Activated CD4-positive, alpha-beta T cell treated with anti-CD3 and anti-CD28 coated beads for 36 hours (primary cell): ENCODE measurements around the gene SORBS2. TPM values are rescaled to one million over a fixed set of nuclear protein-coding genes. Genes with fewer than 3 reads are reported as not detected.

Source experiments
- ATAC-seq: fragments of 200-7000 bp; cut with Tn5 transposase; one replicate; pipeline ENCODE4 v1.10.0; 2021; ENCODE audit warnings: mild to moderate bottlenecking, moderate library complexity
- CTCF ChIA-PET: fragments of 350-600 bp; sonication (Branson Sonifier 250); formaldehyde crosslinking; loops from one replicate; lab custom pipeline; 2021; ENCODE audit warnings: antibody characterized with exemption; lab: Charles Lee
- POLR2A ChIA-PET: fragments of 350-600 bp; sonication (Branson Sonifier 250); formaldehyde crosslinking; loops from one replicate; lab custom pipeline; 2021; ENCODE audit warnings: antibody characterized with exemption, inconsistent platforms; lab: Charles Lee
- DNase-seq: peaks from one replicate; pipeline ENCODE4 v3.0.0-alpha.2; 2020
- H3K27ac Mint-ChIP-seq: one replicate; pipeline ENCODE4 v1.8.0; 2021; ENCODE audit warnings: mixed read lengths
- H3K27me3 Mint-ChIP-seq: one replicate; pipeline ENCODE4 v1.8.0; 2021; ENCODE audit warnings: mixed read lengths
- H3K36me3 Mint-ChIP-seq: one replicate; pipeline ENCODE4 v1.8.0; 2021; ENCODE audit warnings: low read depth, mixed read lengths
- H3K4me1 Mint-ChIP-seq: one replicate; pipeline ENCODE4 v1.8.0; 2021; ENCODE audit warnings: mixed read lengths
- H3K4me3 Mint-ChIP-seq: one replicate; pipeline ENCODE4 v1.8.0; 2021; ENCODE audit warnings: mild to moderate bottlenecking, moderate library complexity, mixed read lengths
- H3K9me3 Mint-ChIP-seq: one replicate; pipeline ENCODE4 v1.8.0; 2021; ENCODE audit warnings: low read depth, mixed read lengths
- intact Hi-C, 2 experiments: fragments of 100-400 bp; cut with DNase I in 1 of 2; cut with micrococcal nuclease in 1 of 2; formaldehyde crosslinking; loops; one replicate each; pipeline versions ENCODE4 v1.14.2 to v1.15.1; 2022 to 2024; cut with DNase I, micrococcal nuclease
- total RNA-seq, 2 experiments: library from RNA; stranded (reverse); gene quantifications; one replicate each; pipeline ENCODE4 v1.2.3, GENCODE V29; 2021

Gene SORBS2
- total RNA-seq, 2 experiments from 2014 or later: not detected

DNA sequence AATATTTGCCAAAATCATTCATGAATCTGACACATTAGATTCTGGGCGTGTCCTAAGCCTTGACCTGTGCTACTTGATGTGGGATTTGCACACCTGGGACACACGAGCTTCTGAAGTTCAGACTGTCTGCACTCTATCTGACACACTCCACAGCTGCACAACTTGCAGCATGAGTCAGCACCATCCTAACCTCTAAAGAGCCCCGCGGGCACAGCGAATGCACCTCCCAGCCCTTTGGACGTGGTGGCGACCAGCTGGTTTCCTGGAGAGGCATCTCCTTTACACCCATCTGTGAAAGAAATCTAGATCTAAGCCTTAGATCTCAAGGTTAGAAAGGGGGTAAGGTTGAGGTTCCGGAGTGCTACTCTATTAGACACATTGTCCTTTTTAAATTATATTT is 69.2 kb downstream of the SORBS2 start:
- no peak for DNase-seq
- CTCF ChIA-PET: no interaction called here
- POLR2A ChIA-PET: interaction anchor here (0.6 kb wide), 1 partner anchor 195 kb away, joined by 3 read pairs; no protein-coding TSS in a partner anchor
- H3K27me3 Mint-ChIP-seq: peaks cover 4% of the 10 kb centered on the region
- no peak for ATAC-seq
- no peaks in the 10 kb centered on the region for H3K36me3 Mint-ChIP-seq
- intact Hi-C loops: no loop called here
- no peaks in the 10 kb centered on the region for H3K4me1 Mint-ChIP-seq
- H3K27ac Mint-ChIP-seq: no peak overlapping the region
- no peak overlapping the region for H3K4me3 Mint-ChIP-seq
- H3K9me3 Mint-ChIP-seq: no peaks in the 10 kb centered on the region

DNA sequence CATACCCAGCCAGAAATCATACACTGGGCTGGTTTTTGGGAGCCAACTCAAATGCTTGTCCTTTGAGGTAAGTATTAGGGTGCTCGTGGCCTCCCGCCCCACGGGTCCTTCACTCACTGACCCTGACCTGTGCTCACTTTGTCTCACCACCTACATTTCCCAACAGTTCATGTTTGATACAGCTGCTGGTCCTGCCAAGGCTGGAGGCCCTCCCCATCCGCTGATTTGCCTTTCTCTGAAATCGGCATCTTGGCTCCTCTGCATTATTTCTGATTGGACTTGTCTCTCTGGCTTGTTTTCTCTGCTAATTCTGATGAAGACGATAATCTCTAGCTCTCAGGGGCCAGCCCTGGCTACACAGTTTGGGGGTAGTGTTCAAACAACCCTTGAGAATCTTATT is 70.2 kb downstream of the SORBS2 start:
- ATAC-seq: no peak

DNA sequence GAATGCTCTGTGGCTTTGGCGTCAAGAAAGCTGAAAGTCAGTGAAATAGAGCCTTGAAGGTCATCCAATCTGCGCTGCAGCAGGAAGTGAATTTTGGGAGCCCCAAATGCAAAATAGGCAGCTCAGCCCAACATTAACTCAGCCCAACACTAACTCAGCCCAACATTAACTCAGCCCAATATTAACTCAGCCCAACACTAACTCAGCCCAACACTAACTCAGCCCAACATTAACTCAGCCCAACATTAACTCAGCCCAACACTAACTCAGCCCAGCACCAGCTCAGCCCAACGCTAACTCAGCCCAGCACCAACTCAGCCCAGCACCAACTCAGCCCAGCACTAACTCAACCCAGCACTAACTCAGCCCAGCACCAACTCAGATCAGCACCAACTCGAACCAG is 71.5 kb downstream of the SORBS2 start:
- no peak overlapping the region for H3K4me3 Mint-ChIP-seq
- DNase-seq: no peak
- CTCF ChIA-PET: no interaction called here
- no peaks in the 10 kb centered on the region for H3K9me3 Mint-ChIP-seq
- ATAC-seq: no peak
- H3K4me1 Mint-ChIP-seq: no peaks in the 10 kb centered on the region
- no peak overlapping the region for H3K27ac Mint-ChIP-seq
- H3K36me3 Mint-ChIP-seq: no peaks in the 10 kb centered on the region
- POLR2A ChIA-PET: no interaction called here
- intact Hi-C loops: no loop called here
- peaks cover 2% of the 10 kb centered on the region for H3K27me3 Mint-ChIP-seq

More for the DNA sequence above, 70.2 kb downstream of the SORBS2 start:
- H3K4me1 Mint-ChIP-seq: no peaks in the 10 kb centered on the region
- CTCF ChIA-PET: no interaction called here
- peaks cover 4% of the 10 kb centered on the region for H3K27me3 Mint-ChIP-seq
- H3K4me3 Mint-ChIP-seq: no peak overlapping the region
- POLR2A ChIA-PET: no interaction called here
- intact Hi-C loops: no loop called here
- no peak for DNase-seq
- H3K36me3 Mint-ChIP-seq: no peaks in the 10 kb centered on the region
- no peak overlapping the region for H3K27ac Mint-ChIP-seq
- no peaks in the 10 kb centered on the region for H3K9me3 Mint-ChIP-seq

DNA sequence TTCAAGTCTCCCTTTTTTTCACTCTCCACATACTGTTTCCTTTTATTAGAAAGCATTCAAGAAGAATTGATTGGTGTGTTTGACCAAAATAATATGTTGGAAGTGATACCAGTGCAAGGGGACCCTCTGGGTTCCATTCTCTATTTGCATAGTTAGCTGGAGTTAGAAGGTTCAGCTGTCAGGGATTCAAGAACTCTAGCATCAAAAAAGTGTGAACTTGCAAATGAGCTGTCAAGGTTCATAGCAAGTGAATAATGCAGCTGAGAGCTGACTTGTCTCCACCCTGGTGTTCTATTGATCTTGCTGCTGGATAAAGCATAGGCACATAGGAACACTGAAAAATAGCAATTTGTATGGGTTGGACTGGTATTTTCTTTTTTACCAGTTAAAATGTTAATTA is 73.2 kb downstream of the SORBS2 start:
- H3K9me3 Mint-ChIP-seq: no peaks in the 10 kb centered on the region
- CTCF ChIA-PET: interaction anchor here (0.8 to 1.1 kb wide), 2 partner anchors 9 to 12 kb away, joined by 3 to 4 read pairs; no protein-coding TSS in a partner anchor
- intact Hi-C loops: no loop called here
- H3K4me3 Mint-ChIP-seq: no peak overlapping the region
- peaks cover 8% of the 10 kb centered on the region for H3K27me3 Mint-ChIP-seq
- no peak overlapping the region for H3K27ac Mint-ChIP-seq
- no peak for DNase-seq
- no peak for ATAC-seq
- no peaks in the 10 kb centered on the region for H3K4me1 Mint-ChIP-seq
- POLR2A ChIA-PET: no interaction called here
- H3K36me3 Mint-ChIP-seq: no peaks in the 10 kb centered on the region

- CTCF ChIA-PET: interaction anchor here (1.1 kb wide), 1 partner anchor 10 kb away, joined by 3 read pairs; no protein-coding TSS in a partner anchor
Observed at GRCh38 chr4:185738038-185738552, 73.9 kb downstream of the SORBS2 start.

GRCh38 chr4:185737489-185738037 is 74.4 kb downstream of the SORBS2 start:
- H3K27ac Mint-ChIP-seq: no peak overlapping the region
- ChIA-PET CTCF (no interaction called here), POLR2A (no interaction called here)
- H3K9me3 Mint-ChIP-seq: no peaks in the 10 kb centered on the region
- no peaks in the 10 kb centered on the region for H3K4me1 Mint-ChIP-seq
- intact Hi-C loops: no loop called here
- H3K27me3 Mint-ChIP-seq: peaks cover 13% of the 10 kb centered on the region
- ATAC-seq (no peak), DNase-seq (no peak)
- no peak overlapping the region for H3K4me3 Mint-ChIP-seq
- no peaks in the 10 kb centered on the region for H3K36me3 Mint-ChIP-seq

More at GRCh38 chr4:185738038-185738552, 73.9 kb downstream of the SORBS2 start:
- H3K4me3 Mint-ChIP-seq: no peak overlapping the region
- no peak for ATAC-seq
- peaks cover 10% of the 10 kb centered on the region for H3K27me3 Mint-ChIP-seq
- DNase-seq: no peak
- H3K27ac Mint-ChIP-seq: no peak overlapping the region
- no peaks in the 10 kb centered on the region for H3K9me3 Mint-ChIP-seq
- intact Hi-C loops: no loop called here
- POLR2A ChIA-PET: no interaction called here
- H3K4me1 Mint-ChIP-seq: no peaks in the 10 kb centered on the region
- H3K36me3 Mint-ChIP-seq: no peaks in the 10 kb centered on the region

GRCh38 chr4:185736882-185737281 is 75.1 kb downstream of the SORBS2 start:
- DNase-seq: no peak
- intact Hi-C loops: no loop called here
- Mint-ChIP-seq H3K4me1 (no peaks in the 10 kb centered on the region), H3K4me3 (no peak overlapping the region), H3K27ac (no peak overlapping the region), H3K9me3 (no peaks in the 10 kb centered on the region), H3K27me3 (peaks cover 16% of the 10 kb centered on the region), H3K36me3 (no peaks in the 10 kb centered on the region)
- no peak for ATAC-seq
- ChIA-PET CTCF (no interaction called here), POLR2A (no interaction called here)

DNA sequence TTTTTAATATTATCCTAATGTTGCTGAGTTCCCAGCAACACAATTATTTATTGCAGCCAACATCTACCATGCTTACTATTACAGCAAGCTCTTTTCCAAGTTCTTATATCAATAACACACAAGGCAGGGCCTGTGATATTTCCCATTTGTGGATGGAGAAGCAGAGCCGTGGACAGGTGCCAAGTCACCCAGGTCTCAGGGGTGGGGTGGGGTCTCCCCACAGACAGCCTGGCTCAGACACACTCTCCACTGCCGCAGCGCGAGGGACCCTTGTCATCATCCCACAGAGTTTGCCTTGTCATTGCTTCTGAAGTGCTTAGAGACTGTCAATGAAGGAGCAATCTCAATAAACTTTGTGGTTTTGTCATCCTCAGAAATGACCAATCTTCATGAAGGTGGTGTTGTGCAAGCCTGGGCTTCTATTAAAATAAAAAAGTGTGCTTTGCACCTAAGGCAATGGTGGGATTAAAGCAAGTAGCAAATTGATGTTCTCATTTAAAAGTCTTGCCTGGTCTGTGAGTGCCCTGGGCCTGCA is 76.1 kb downstream of the SORBS2 start:
- POLR2A ChIA-PET: no interaction called here
- DNase-seq (no peak), ATAC-seq (no peak)
- Mint-ChIP-seq H3K4me1 (no peaks in the 10 kb centered on the region), H3K36me3 (no peaks in the 10 kb centered on the region), H3K9me3 (no peaks in the 10 kb centered on the region), H3K27ac (no peak overlapping the region), H3K4me3 (no peak overlapping the region), H3K27me3 (peaks cover 16% of the 10 kb centered on the region)
- CTCF ChIA-PET: no interaction called here
- intact Hi-C loops: no loop called here

DNA sequence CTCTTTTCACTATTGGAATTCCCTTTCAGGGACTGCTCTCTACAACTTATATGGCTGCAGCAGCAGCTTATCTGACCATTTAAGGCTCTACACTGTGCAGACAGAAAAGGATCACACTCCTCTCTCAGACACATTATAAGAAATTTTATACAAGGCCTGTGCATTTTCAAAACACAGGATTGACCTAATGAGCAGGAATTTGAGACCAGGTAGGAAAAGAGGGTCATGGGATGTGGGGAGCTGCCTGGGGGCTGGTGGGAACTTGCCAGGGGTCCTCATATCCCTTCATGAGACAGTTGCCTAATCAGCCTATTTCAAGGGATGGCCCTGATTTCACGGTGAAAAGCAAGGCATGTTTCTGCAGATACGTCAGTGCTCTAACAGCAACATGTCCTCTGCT is 77.1 kb downstream of the SORBS2 start:
- Mint-ChIP-seq H3K36me3 (no peaks in the 10 kb centered on the region), H3K27me3 (peaks cover 16% of the 10 kb centered on the region), H3K27ac (no peak overlapping the region), H3K4me1 (no peaks in the 10 kb centered on the region), H3K4me3 (no peak overlapping the region), H3K9me3 (no peaks in the 10 kb centered on the region)
- DNase-seq: no peak
- ChIA-PET CTCF (no interaction called here), POLR2A (no interaction called here)
- intact Hi-C loops: no loop called here
- ATAC-seq: no peak

DNA sequence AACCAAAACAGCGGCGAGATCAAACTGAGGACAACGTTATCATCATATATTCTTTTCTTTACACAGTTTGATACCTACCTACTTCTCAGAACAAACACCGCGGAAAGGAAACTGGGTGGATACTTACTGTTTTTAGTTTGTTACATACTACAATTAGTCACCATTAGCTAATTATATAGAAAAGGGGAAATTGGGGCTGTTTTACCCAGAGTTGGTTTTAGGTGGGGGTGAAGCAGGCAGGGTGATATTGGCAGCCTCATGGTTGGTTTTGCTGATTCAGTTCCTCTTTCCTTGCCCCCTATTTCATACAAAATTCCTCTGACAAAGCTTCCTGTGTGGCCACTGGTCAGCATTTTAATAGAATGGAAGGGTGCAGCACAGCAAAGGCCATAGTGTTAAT is 77.8 kb downstream of the SORBS2 start:
- CTCF ChIA-PET: no interaction called here
- intact Hi-C loops: no loop called here
- peaks cover 16% of the 10 kb centered on the region for H3K27me3 Mint-ChIP-seq
- DNase-seq (no peak), ATAC-seq (no peak)
- no peaks in the 10 kb centered on the region for H3K4me1 Mint-ChIP-seq
- no peak overlapping the region for H3K27ac Mint-ChIP-seq
- no peaks in the 10 kb centered on the region for H3K9me3 Mint-ChIP-seq
- no peaks in the 10 kb centered on the region for H3K36me3 Mint-ChIP-seq
- H3K4me3 Mint-ChIP-seq: no peak overlapping the region
- POLR2A ChIA-PET: no interaction called here

DNA sequence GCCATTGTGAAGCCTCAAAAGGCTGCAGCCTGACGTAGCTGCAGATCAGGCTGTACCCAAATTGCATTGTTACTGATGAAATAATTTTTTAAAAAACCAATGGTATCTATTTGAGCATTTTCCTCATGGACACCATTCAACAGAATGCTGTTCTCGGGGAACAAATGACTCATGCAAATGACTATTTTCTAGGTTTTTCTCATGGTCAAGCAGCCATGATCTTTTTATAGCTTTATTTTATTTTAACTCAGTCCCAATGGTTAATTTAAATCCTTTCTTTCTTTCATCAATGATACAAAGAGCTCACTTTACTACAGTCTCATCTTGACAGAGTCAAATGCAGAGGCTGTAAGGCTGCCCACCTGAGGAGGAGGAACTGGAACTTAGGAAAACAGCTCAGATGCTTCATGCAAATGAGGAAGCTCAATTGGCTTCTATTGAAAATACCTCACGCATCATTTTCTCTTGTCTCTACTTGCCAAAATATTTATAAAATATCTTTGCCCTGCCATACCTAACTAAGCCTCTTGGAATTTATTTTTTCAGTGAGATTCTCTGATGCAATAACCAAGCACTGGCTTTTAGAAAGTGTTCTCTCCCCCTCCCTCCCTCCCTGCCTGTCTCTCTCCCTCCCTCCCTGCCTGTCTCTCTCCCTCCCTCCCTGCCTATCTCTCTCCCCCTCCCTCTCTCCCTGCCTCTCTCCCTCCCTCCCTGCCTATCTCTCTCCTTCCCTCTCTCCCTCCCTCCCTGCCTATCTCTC is 81.0 kb downstream of the SORBS2 start:
- ATAC-seq: no peak
- Mint-ChIP-seq H3K4me3 (no peak overlapping the region), H3K9me3 (no peaks in the 10 kb centered on the region), H3K27ac (no peak overlapping the region), H3K27me3 (peaks cover 24% of the 10 kb centered on the region), H3K4me1 (no peaks in the 10 kb centered on the region), H3K36me3 (no peaks in the 10 kb centered on the region)
- POLR2A ChIA-PET: no interaction called here
- intact Hi-C loops: no loop called here
- CTCF ChIA-PET: no interaction called here
- DNase-seq: no peak

DNA sequence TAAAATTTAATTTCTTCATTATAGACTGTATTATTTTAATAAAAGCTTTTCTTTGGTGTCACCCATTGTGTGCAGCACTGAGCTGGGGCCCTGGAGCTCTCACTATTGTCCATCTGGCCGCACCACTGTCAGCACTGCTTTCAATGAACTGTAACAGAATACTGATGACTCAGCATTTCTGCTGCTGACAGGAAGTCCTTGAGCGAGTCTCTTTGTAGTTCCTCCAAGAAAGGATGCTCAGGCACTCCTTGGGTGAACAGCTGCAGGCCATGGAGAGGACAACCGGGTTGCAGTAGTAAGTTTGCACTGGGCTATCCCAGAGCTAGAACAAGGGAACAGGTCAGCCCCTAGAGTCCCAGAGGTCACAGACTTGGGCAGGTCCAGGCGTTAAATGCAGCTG is 81.6 kb downstream of the SORBS2 start:
- H3K27ac Mint-ChIP-seq: no peak overlapping the region
- H3K36me3 Mint-ChIP-seq: no peaks in the 10 kb centered on the region
- no peak overlapping the region for H3K4me3 Mint-ChIP-seq
- POLR2A ChIA-PET: no interaction called here
- intact Hi-C loops: no loop called here
- H3K27me3 Mint-ChIP-seq: peaks cover 22% of the 10 kb centered on the region
- H3K9me3 Mint-ChIP-seq: no peaks in the 10 kb centered on the region
- ATAC-seq: no peak
- CTCF ChIA-PET: no interaction called here
- no peak for DNase-seq
- no peaks in the 10 kb centered on the region for H3K4me1 Mint-ChIP-seq
